Gastroesophageal sphincter (tissue), 4 donors: Measurements from ENCODE around the gene PLCB1. TPM values are rescaled to one million over a fixed set of nuclear protein-coding genes. Genes with fewer than 3 reads are reported as not detected.

ENCODE experiments used
- ATAC-seq: fragments of 150-250 bp; one replicate; pipeline ENCODE4 v1.9.1; 2016; ENCODE audit warnings: mild to moderate bottlenecking, moderate library complexity
- H3K27ac ChIP-seq, 4 donors: fragments of 200-600 bp; sonication (generic) in 3 of 4; 1 replicate in 3 of 4; 2 replicates in 1 of 4; pipeline ENCODE4 v1.5.1; 2016 to 2019
- H3K27me3 ChIP-seq: fragments of 200-600 bp; sonication (generic); one replicate; pipeline ENCODE4 v1.5.1; 2019
- H3K36me3 ChIP-seq, 2 donors: fragments of 200-600 bp; sonication (generic); one replicate each; pipeline ENCODE4 v1.5.1; 2019; ENCODE audit warnings: control low read depth in 1 of 2
- H3K4me1 ChIP-seq, 3 donors: fragments of 200-600 bp; sonication (generic); 1 replicate in 2 of 3; 2 replicates in 1 of 3; pipeline ENCODE4 v1.5.1; 2016 to 2019; ENCODE audit warnings: control low read depth in 2 of 3
- H3K4me3 ChIP-seq, 2 donors: fragments of 200-600 bp; sonication (generic); one replicate each; pipeline ENCODE4 v1.5.1; 2019; ENCODE audit warnings: mild to moderate bottlenecking in 1 of 2, moderate library complexity in 1 of 2
- H3K9me3 ChIP-seq, 3 donors: fragments of 200-600 bp; sonication (generic); one replicate each; pipeline ENCODE4 v1.5.1; 2017 to 2019; ENCODE audit warnings: control low read depth in 2 of 3
- CTCF ChIP-seq, 4 experiments: fragments of 200-600 bp in 2 of 4; fragments of 450-650 bp in 2 of 4; sonication (generic) in 1 of 4; IDR thresholded peaks; one replicate each; pipeline ENCODE4 v1.5.1; 2017 to 2019; ENCODE audit warnings: antibody characterized with exemption in 4 of 4, mild to moderate bottlenecking in 2 of 4, moderate library complexity in 2 of 4
- EP300 ChIP-seq: sonication (generic); formaldehyde crosslinking; IDR thresholded peaks from one replicate; pipeline ENCODE4 v1.6.1; 2017; ENCODE audit warnings: antibody characterized with exemption, mild to moderate bottlenecking
- POLR2A ChIP-seq, 2 donors: fragments of 450-650 bp; IDR thresholded peaks; one replicate each; pipeline ENCODE4 v1.6.1; 2017; ENCODE audit warnings: antibody characterized with exemption in 2 of 2, mild to moderate bottlenecking in 2 of 2, moderate library complexity in 1 of 2
- POLR2AphosphoS5 ChIP-seq: sonication (generic); formaldehyde crosslinking; IDR thresholded peaks from one replicate; pipeline ENCODE4 v1.6.1; 2017; ENCODE audit warnings: antibody characterized with exemption
- WGBS, 2 donors: methylation state at CpG; one replicate each; pipeline ENCODE4 v1.1.5; 2018; ENCODE audit warnings: low coverage in 1 of 2; 5-methylcytosine and 5-hydroxymethylcytosine counted together
- total RNA-seq, 4 donors: library from RNA; depleted of rRNA; stranded (reverse); fragments of >200 nt; gene quantifications; one replicate each; pipeline ENCODE4 v1.1.0, GENCODE V29; 2016

Gene PLCB1
- total RNA-seq, 4 donors from 2014 or later = 60.8 to 104 (median 69.0) TPM

DNA sequence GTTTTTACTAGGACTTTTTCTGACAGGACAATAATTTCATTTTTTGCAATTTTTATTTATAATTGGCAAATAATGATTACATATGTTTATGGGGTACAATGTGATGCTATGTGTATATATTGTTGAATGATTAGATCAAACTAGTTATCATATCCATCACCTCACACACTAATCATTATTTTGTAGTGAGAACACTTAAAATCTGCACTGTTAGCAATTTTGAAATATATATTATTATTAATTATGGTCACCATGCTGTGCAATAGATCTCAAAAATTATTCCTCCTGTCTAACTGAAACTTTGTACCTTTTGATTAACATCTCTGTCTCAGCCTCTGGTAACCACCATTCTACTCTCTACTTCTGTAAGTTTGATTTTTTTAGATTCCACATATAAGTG is 378.7 kb downstream of the PLCB1 start:
- Histone ChIP-seq H3K9me3 (no peaks in the 10 kb centered on the region), H3K4me3 (no peak overlapping the region), H3K4me1 (peaks cover 0 to 10% (median 0%) of the 10 kb centered on the region in 3 donors), H3K27ac (no peak overlapping the region), H3K27me3 (no peaks in the 10 kb centered on the region), H3K36me3 (no peaks in the 10 kb centered on the region)
- no peak for ATAC-seq
- TF ChIP-seq CTCF (IDR thresholded peaks at IDR 0.05) (no peak), POLR2A (IDR thresholded peaks at IDR 0.05) (no peak), POLR2AphosphoS5 (no peak), EP300 (no peak)

GRCh38 chr20:8512003-8512402 is 379.9 kb downstream of the PLCB1 start:
- no peaks in the 10 kb centered on the region for H3K36me3 ChIP-seq
- no peak overlapping the region for H3K27ac ChIP-seq
- H3K4me1 ChIP-seq = peaks cover 0 to 10% (median 0%) of the 10 kb centered on the region in 3 donors
- no peaks in the 10 kb centered on the region for H3K9me3 ChIP-seq
- no peak for TF ChIP-seq POLR2A (IDR thresholded peaks at IDR 0.05)
- TF ChIP-seq EP300 = no peak
- WGBS, 2 donors = 94 to 95% methylated on average over 5 of the region's 5 CpGs
- no peaks in the 10 kb centered on the region for H3K27me3 ChIP-seq
- no peak for ATAC-seq
- H3K4me3 ChIP-seq = no peak overlapping the region

- no peak overlapping the region for H3K4me3 ChIP-seq
- 89 to 93% methylated on average over 3 to 4 of the region's 4 CpGs for WGBS, 2 donors
- no peak for ATAC-seq
Observed at GRCh38 chr20:8515810-8516435, 383.9 kb downstream of the PLCB1 start.

DNA sequence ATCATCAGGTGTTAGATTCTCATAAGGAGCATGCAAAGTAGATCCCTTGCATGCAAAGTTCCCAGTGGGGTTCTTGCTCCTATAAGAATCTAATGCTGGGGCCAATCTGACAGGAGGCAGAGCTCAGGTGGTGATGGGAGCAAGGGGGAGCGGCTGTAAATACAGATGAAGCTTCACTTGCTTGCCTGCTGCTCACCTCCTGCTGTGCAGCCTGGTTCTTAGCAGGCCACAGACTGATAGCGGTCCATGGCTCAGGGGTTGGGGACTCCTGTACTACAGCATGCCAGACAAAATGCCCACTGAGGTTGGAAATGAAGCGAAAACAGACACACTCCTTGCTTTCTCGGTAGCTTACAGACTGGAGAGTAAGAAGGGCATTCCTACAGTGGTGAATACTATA is 386.8 kb downstream of the PLCB1 start:
- H3K9me3 ChIP-seq = no peaks in the 10 kb centered on the region
- no peaks in the 10 kb centered on the region for H3K36me3 ChIP-seq
- no peak overlapping the region for H3K27ac ChIP-seq
- ATAC-seq = no peak
- 82 to 91% methylated on average over 3 to 4 of the region's 4 CpGs for whole genome bisulfite sequencing, 2 donors
- TF ChIP-seq CTCF (IDR thresholded peaks at IDR 0.05) = no peak
- no peak for TF ChIP-seq POLR2AphosphoS5
- no peak overlapping the region for H3K4me3 ChIP-seq
- peaks cover 0 to 8% (median 0%) of the 10 kb centered on the region in 3 donors for H3K4me1 ChIP-seq
- H3K27me3 ChIP-seq = no peaks in the 10 kb centered on the region

More at GRCh38 chr20:8515810-8516435, 383.9 kb downstream of the PLCB1 start:
- no peak overlapping the region for H3K27ac ChIP-seq
- H3K4me1 ChIP-seq = peaks cover 0 to 8% (median 0%) of the 10 kb centered on the region in 3 donors
- no peaks in the 10 kb centered on the region for H3K9me3 ChIP-seq
- H3K36me3 ChIP-seq = no peaks in the 10 kb centered on the region
- no peak for TF ChIP-seq POLR2A (IDR thresholded peaks at IDR 0.05)
- TF ChIP-seq POLR2AphosphoS5 = no peak
- TF ChIP-seq CTCF (IDR thresholded peaks at IDR 0.05) = no peak
- TF ChIP-seq EP300 = no peak
- no peaks in the 10 kb centered on the region for H3K27me3 ChIP-seq

DNA sequence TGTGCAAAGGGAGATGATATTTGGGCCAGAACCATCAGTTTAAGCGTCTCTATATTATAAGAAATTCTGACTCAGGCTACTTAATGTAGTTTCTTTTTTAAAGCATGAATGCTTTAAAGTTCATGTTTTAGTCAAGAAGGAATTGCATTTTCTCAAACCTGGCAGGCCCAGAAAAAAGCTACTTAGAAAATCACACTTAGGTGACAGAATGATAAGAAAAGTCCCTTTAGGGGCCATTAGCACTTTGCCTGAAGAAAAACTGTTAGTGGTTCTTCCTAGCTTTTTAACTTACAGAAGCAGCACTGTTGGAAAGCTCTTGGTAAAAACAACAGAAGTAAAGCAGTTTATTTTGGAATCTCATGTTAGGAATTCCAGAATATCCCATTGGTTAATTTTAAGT is 387.8 kb downstream of the PLCB1 start:
- Histone ChIP-seq H3K9me3 (no peaks in the 10 kb centered on the region), H3K27ac (no peak overlapping the region), H3K36me3 (no peaks in the 10 kb centered on the region), H3K4me1 (peaks cover 0 to 17% (median 0%) of the 10 kb centered on the region in 3 donors), H3K4me3 (no peak overlapping the region), H3K27me3 (no peaks in the 10 kb centered on the region)
- WGBS, 2 donors = 95 to 100% methylated on average over 1 of the region's 1 CpG
- no peak for TF ChIP-seq POLR2A (IDR thresholded peaks at IDR 0.05)
- no peak for TF ChIP-seq CTCF (IDR thresholded peaks at IDR 0.05)
- no peak for TF ChIP-seq EP300
- no peak for ATAC-seq
